DOHH2 (cell line): ENCODE measurements around the gene HDHD5.

Source experiments
- H3F3A ChIP-seq: fragments of 200-600 bp; sonication (generic), shearing (Covaris generic); 2 replicates; pipeline ENCODE4 v1.6.0; 2016; ENCODE audit warnings: antibody characterized with exemption, mild to moderate bottlenecking; ENCODE audit not compliant: control insufficient read depth, insufficient read depth
- H3K27ac ChIP-seq: fragments of 200-600 bp; sonication (generic); 2 replicates; pipeline ENCODE4 v1.5.1; 2014; ENCODE audit warnings: low read depth, mild to moderate bottlenecking, low read length, moderate library complexity
- H3K27me3 ChIP-seq: fragments of 200-600 bp; sonication (generic); 2 replicates; pipeline ENCODE4 v1.6.1; 2014; ENCODE audit warnings: mild to moderate bottlenecking, low read length, mixed read lengths; ENCODE audit not compliant: control insufficient read depth
- H3K36me3 ChIP-seq: fragments of 200-600 bp; sonication (generic); 2 replicates; pipeline ENCODE4 v1.6.1; 2014; ENCODE audit warnings: mild to moderate bottlenecking, low read length, moderate library complexity, mixed read lengths; ENCODE audit not compliant: control insufficient read depth
- H3K4me1 ChIP-seq: fragments of 200-600 bp; sonication (generic); 2 replicates; pipeline ENCODE4 v1.6.1; 2014; ENCODE audit warnings: mild to moderate bottlenecking, low read length, mixed read lengths; ENCODE audit not compliant: control insufficient read depth
- H3K4me2 ChIP-seq: fragments of 200-600 bp; sonication (generic); 2 replicates; pipeline ENCODE4 v1.6.0; 2014; ENCODE audit warnings: mild to moderate bottlenecking, low read length, moderate library complexity
- H3K4me3 ChIP-seq: fragments of 200-600 bp; sonication (generic); 2 replicates; pipeline ENCODE4 v1.5.1; 2014; ENCODE audit warnings: mild to moderate bottlenecking, low read length, mixed read lengths
- H3K79me2 ChIP-seq: fragments of 200-600 bp; sonication (generic); 2 replicates; pipeline ENCODE4 v1.6.1; 2014; ENCODE audit warnings: mild to moderate bottlenecking, low read length, mixed read lengths; ENCODE audit not compliant: control insufficient read depth
- H3K9me2 ChIP-seq: fragments of 200-600 bp; sonication (generic); replicated peaks from 2 replicates; pipeline ENCODE4 v1.6.1; 2014; ENCODE audit warnings: mild to moderate bottlenecking, low read length, mixed read lengths; ENCODE audit not compliant: control insufficient read depth
- H3K9me3 ChIP-seq: fragments of 200-600 bp; sonication (generic); 2 replicates; pipeline ENCODE4 v1.6.1; 2014; ENCODE audit warnings: antibody characterized with exemption, low read length, mixed read lengths; ENCODE audit not compliant: control insufficient read depth, insufficient read depth
- H4K20me1 ChIP-seq: fragments of 200-600 bp; sonication (generic); 2 replicates; pipeline ENCODE4 v1.6.0; 2014; ENCODE audit warnings: low read depth, mild to moderate bottlenecking, antibody characterized with exemption, low read length, moderate library complexity; ENCODE audit not compliant: control insufficient read depth, insufficient read depth
- EZH2phosphoT487 ChIP-seq: fragments of 200-600 bp; sonication (generic); IDR thresholded peaks from 2 replicates; pipeline ENCODE4 v1.6.1; 2017; ENCODE audit warnings: borderline replicate concordance, mild to moderate bottlenecking, antibody characterized with exemption, low read length, moderate library complexity, mixed read lengths
- TF ChIP-seq, protein P1 (sequence below): fragments of 200-600 bp; sonication (generic); IDR thresholded peaks from one replicate; pipeline ENCODE4 v1.5.1; 2014; ENCODE audit warnings: antibody characterized with exemption, mild to moderate bottlenecking, low read depth, low read length; ENCODE audit not compliant: poor library complexity, severe bottlenecking

The HDHD5 gene

DNA sequence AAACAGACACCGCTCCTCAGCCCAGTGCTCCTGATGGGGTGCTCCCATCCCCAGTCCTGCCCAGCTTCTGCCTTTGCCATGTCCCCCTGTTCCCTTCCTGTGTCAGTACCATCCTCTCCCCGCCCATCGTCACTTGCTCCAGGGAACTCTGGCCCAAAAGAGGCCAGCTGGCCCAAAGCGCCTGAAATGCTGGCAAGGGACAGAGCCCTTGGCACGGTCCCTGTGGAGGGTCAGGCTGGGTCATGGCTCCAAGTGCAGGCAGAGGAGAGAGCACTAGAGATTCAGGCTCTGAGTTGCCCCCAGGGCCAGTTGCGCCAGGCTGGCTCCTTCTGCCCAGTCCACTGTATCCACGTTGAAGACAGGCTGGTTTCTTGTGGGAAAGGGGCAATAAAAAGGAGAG lies 8.4 kb upstream of the HDHD5 start:
- Histone ChIP-seq H3K27me3 (0 out of 2 replicates have a peak, but pooled peaks cover 3% of the 10 kb centered on the region), H3K36me3 (no peaks in the 10 kb centered on the region), H3K4me3 (no peak overlapping the region), H3K79me2 (no peaks in the 10 kb centered on the region), H3K27ac (no peak overlapping the region), H3K4me1 (peaks cover 16% of the 10 kb centered on the region), H3F3A (0 out of 2 replicates have a peak, but pooled peaks cover under 1% of the 10 kb centered on the region), H3K4me2 (no peak overlapping the region), H3K9me2 (no peaks in the 10 kb centered on the region), H3K9me3 (no peaks in the 10 kb centered on the region), H4K20me1 (0 out of 2 replicates have a peak, but pooled peaks cover 6% of the 10 kb centered on the region)
- no peak for TF ChIP-seq EZH2phosphoT487
- TF ChIP-seq, protein P1, sequence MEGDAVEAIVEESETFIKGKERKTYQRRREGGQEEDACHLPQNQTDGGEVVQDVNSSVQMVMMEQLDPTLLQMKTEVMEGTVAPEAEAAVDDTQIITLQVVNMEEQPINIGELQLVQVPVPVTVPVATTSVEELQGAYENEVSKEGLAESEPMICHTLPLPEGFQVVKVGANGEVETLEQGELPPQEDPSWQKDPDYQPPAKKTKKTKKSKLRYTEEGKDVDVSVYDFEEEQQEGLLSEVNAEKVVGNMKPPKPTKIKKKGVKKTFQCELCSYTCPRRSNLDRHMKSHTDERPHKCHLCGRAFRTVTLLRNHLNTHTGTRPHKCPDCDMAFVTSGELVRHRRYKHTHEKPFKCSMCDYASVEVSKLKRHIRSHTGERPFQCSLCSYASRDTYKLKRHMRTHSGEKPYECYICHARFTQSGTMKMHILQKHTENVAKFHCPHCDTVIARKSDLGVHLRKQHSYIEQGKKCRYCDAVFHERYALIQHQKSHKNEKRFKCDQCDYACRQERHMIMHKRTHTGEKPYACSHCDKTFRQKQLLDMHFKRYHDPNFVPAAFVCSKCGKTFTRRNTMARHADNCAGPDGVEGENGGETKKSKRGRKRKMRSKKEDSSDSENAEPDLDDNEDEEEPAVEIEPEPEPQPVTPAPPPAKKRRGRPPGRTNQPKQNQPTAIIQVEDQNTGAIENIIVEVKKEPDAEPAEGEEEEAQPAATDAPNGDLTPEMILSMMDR, result no peak

GRCh38 chr22:17164392-17165024 lies 5.4 kb upstream of the HDHD5 start:
- TF ChIP-seq, protein P1, result no peak
- no peak for TF ChIP-seq EZH2phosphoT487
- peaks cover 8% of the 10 kb centered on the region for H3K79me2 ChIP-seq
- peaks cover 8% of the 10 kb centered on the region for H3K4me1 ChIP-seq

DNA sequence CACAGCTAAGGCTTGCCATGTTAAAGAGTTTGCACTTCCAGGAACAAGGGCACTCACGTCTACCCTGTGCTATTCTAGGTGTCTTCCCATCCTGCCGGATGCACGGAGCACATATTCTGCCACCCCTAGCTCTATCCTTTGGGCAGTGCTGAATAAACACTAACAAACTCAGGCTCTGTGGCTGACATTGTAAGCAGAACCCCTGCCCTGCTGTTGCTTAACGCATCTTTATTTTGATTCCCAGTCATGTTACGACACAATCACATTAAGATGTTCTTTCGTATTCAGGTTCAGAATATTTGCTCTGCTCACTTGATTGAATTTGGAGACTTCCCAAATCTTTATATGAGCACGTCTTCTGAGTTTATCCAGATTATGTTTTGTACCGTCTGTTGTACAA lies 3.7 kb upstream of the HDHD5 start:
- no peak overlapping the region for H3K4me2 ChIP-seq
- H3K4me1 ChIP-seq, result peaks cover 14% of the 10 kb centered on the region
- H4K20me1 ChIP-seq, result 0 out of 2 replicates have a peak, but pooled peaks cover 6% of the 10 kb centered on the region
- no peak for TF ChIP-seq EZH2phosphoT487
- TF ChIP-seq, protein P1, result no peak
- no peak overlapping the region for H3K27ac ChIP-seq
- no peaks in the 10 kb centered on the region for H3K27me3 ChIP-seq
- H3K79me2 ChIP-seq, result peaks cover 23% of the 10 kb centered on the region
- H3F3A ChIP-seq, result 0 out of 2 replicates have a peak, but pooled peaks cover 3% of the 10 kb centered on the region
- H3K9me3 ChIP-seq, result no peaks in the 10 kb centered on the region
- H3K4me3 ChIP-seq, result no peak overlapping the region
- peaks cover 8% of the 10 kb centered on the region; the same call in 1 of the 2 replicates for H3K36me3 ChIP-seq
- H3K9me2 ChIP-seq, result no peaks in the 10 kb centered on the region

More at GRCh38 chr22:17164392-17165024, 5.4 kb upstream of the HDHD5 start:
- 0 out of 2 replicates have a peak, but pooled peaks cover 3% of the 10 kb centered on the region for H3F3A ChIP-seq
- H4K20me1 ChIP-seq, result 0 out of 2 replicates have a peak, but pooled peaks cover 6% of the 10 kb centered on the region
- no peaks in the 10 kb centered on the region for H3K9me2 ChIP-seq
- H3K4me2 ChIP-seq, result no peak overlapping the region
- H3K4me3 ChIP-seq, result no peak overlapping the region
- H3K36me3 ChIP-seq, result no peaks in the 10 kb centered on the region; the same call in 1 of the 2 replicates
- no peaks in the 10 kb centered on the region for H3K9me3 ChIP-seq
- H3K27me3 ChIP-seq, result 0 out of 2 replicates have a peak, but pooled peaks cover 3% of the 10 kb centered on the region
- H3K27ac ChIP-seq, result no peak overlapping the region
